ENCODE data around the gene WDFY4. TPM values are rescaled to one million over a fixed set of nuclear protein-coding genes. Genes with fewer than 3 reads are reported as not detected.

WDFY4 gene
- total RNA-seq, 1 experiment from 2014 or later: 0.23 TPM

- ATAC-seq (no peak), DNase-seq (ENCODE audit: low read depth, low spot score) (no peak)
- no TSS peak for BruUV-seq (replicated peaks)
- H3K4me3 ChIP-seq (ENCODE audit: low read depth in 2 of 2, low read length in 2 of 2): no peak overlapping the region
- ChIA-PET POLR2A (no interaction called here), CTCF (no interaction called here)
- H3K27ac ChIP-seq (ENCODE audit: low read length): no peak overlapping the region
- intact Hi-C loops (cut with micrococcal nuclease; ENCODE audit: unreplicated experiment) (no loop called here), in situ Hi-C loops (cut with HindIII; ENCODE audit: low pct_unique_long_range_greater_than_20kb, low sequenced_read_pairs) (no loop called here)
- H3K4me1 ChIP-seq (ENCODE audit: control insufficient read depth, insufficient read depth, low read length): no peaks in the 10 kb centered on the region
- TF ChIP-seq POLR2AphosphoS5 (IDR thresholded peaks at IDR 0.05; ENCODE audit: low read depth, low read length): no peak
- no peak for TF ChIP-seq SIN3A (IDR thresholded peaks at IDR 0.05; ENCODE audit: borderline replicate concordance, insufficient read depth, low read depth, low read length)
- no peak for TF ChIP-seq REST (IDR thresholded peaks at IDR 0.05; ENCODE audit: insufficient read depth in 1 of 2, low read depth in 2 of 2, low read length in 1 of 2)
- no peak for TF ChIP-seq CTCF (IDR thresholded peaks at IDR 0.05)
- no peak for TF ChIP-seq TCF7L2 (IDR thresholded peaks at IDR 0.05; ENCODE audit: low read depth, low read length)
- H3K36me3 ChIP-seq (ENCODE audit: control insufficient read depth, insufficient read depth, low read length): no peaks in the 10 kb centered on the region
- no peaks in the 10 kb centered on the region for H3K9me3 ChIP-seq (ENCODE audit: control insufficient read depth, insufficient read depth, low read depth, low read length)
- H3K27me3 ChIP-seq (ENCODE audit: control insufficient read depth, insufficient read depth, low read length): peaks cover 22% of the 10 kb centered on the region
These were observed 20.8 kb downstream of the WDFY4 start for GRCh38 chr10:48705401-48705938.

- POLR2A ChIA-PET: no interaction called here
- no peak for DNase-seq (ENCODE audit: low read depth, low spot score)
These were observed 22.8 kb downstream of the WDFY4 start for GRCh38 chr10:48707472-48707871.

GRCh38 chr10:48708144-48708543, 23.5 kb downstream of the WDFY4 start:
- Histone ChIP-seq H3K4me1 (ENCODE audit: control insufficient read depth, insufficient read depth, low read length) (no peaks in the 10 kb centered on the region), H3K27me3 (ENCODE audit: control insufficient read depth, insufficient read depth, low read length) (peaks cover 25% of the 10 kb centered on the region), H3K27ac (ENCODE audit: low read length) (no peak overlapping the region), H3K4me3 (ENCODE audit: low read depth in 2 of 2, low read length in 2 of 2) (no peak overlapping the region), H3K9me3 (ENCODE audit: control insufficient read depth, insufficient read depth, low read depth, low read length) (no peaks in the 10 kb centered on the region), H3K36me3 (ENCODE audit: control insufficient read depth, insufficient read depth, low read length) (no peaks in the 10 kb centered on the region)
- BruUV-seq (replicated peaks): no TSS peak
- CTCF ChIA-PET: no interaction called here
- in situ Hi-C loops (cut with HindIII; ENCODE audit: low pct_unique_long_range_greater_than_20kb, low sequenced_read_pairs): no loop called here
- DNase-seq (ENCODE audit: low read depth, low spot score): no peak
- TF ChIP-seq POLR2AphosphoS5 (IDR thresholded peaks at IDR 0.05; ENCODE audit: low read depth, low read length) (no peak), REST (IDR thresholded peaks at IDR 0.05; ENCODE audit: insufficient read depth in 1 of 2, low read depth in 2 of 2, low read length in 1 of 2) (no peak), TCF7L2 (IDR thresholded peaks at IDR 0.05; ENCODE audit: low read depth, low read length) (no peak), SIN3A (IDR thresholded peaks at IDR 0.05; ENCODE audit: borderline replicate concordance, insufficient read depth, low read depth, low read length) (no peak), CTCF (IDR thresholded peaks at IDR 0.05) (no peak)
- no peak for ATAC-seq
- intact Hi-C loops (cut with micrococcal nuclease; ENCODE audit: unreplicated experiment): no loop called here
- POLR2A ChIA-PET: no interaction called here

More at GRCh38 chr10:48707472-48707871, 22.8 kb downstream of the WDFY4 start:
- intact Hi-C loops (cut with micrococcal nuclease; ENCODE audit: unreplicated experiment): no loop called here
- no peak for ATAC-seq
- Histone ChIP-seq H3K4me1 (ENCODE audit: control insufficient read depth, insufficient read depth, low read length) (no peaks in the 10 kb centered on the region), H3K27me3 (ENCODE audit: control insufficient read depth, insufficient read depth, low read length) (peaks cover 25% of the 10 kb centered on the region), H3K4me3 (ENCODE audit: low read depth in 2 of 2, low read length in 2 of 2) (no peak overlapping the region), H3K27ac (ENCODE audit: low read length) (no peak overlapping the region), H3K9me3 (ENCODE audit: control insufficient read depth, insufficient read depth, low read depth, low read length) (no peaks in the 10 kb centered on the region), H3K36me3 (ENCODE audit: control insufficient read depth, insufficient read depth, low read length) (no peaks in the 10 kb centered on the region)
- BruUV-seq (replicated peaks): no TSS peak
- in situ Hi-C loops (cut with HindIII; ENCODE audit: low pct_unique_long_range_greater_than_20kb, low sequenced_read_pairs): no loop called here
- TF ChIP-seq SIN3A (IDR thresholded peaks at IDR 0.05; ENCODE audit: borderline replicate concordance, insufficient read depth, low read depth, low read length): no peak
- CTCF ChIA-PET: no interaction called here
